Progenitor cell of endocrine pancreas (in vitro differentiated cells): ENCODE measurements around the gene CD2BP2. TPM values are rescaled to one million over a fixed set of nuclear protein-coding genes. Genes with fewer than 3 reads are reported as not detected.

Experiments used
- DNase-seq: peaks from one replicate; pipeline ENCODE4 v3.0.0; 2021; ENCODE audit warnings: low spot score; ENCODE audit not compliant: unreplicated experiment
- H3K27ac Mint-ChIP-seq: 2 replicates; pipeline ENCODE4 v1.8.0; 2021; ENCODE audit warnings: mild to moderate bottlenecking, moderate library complexity, mixed read lengths
- H3K27me3 Mint-ChIP-seq: 2 replicates; pipeline ENCODE4 v1.8.0; 2021; ENCODE audit warnings: mixed read lengths
- H3K36me3 Mint-ChIP-seq: 2 replicates; pipeline ENCODE4 v1.8.0; 2022; ENCODE audit warnings: mixed read lengths; ENCODE audit not compliant: insufficient read depth
- H3K4me1 Mint-ChIP-seq: 2 replicates; pipeline ENCODE4 v1.8.0; 2021; ENCODE audit warnings: low read depth, mixed read lengths
- H3K4me3 Mint-ChIP-seq: 2 replicates; pipeline ENCODE4 v1.8.0; 2021; ENCODE audit warnings: low read depth, mild to moderate bottlenecking, moderate library complexity, mixed read lengths
- H3K9me3 Mint-ChIP-seq: 2 replicates; pipeline ENCODE4 v1.8.0; 2021; ENCODE audit warnings: low read depth, mixed read lengths
- total RNA-seq: library from RNA; stranded (reverse); gene quantifications from 2 replicates; pipeline ENCODE4 v1.2.1, GENCODE V29; 2021
- TF ChIP-seq, protein P1 (sequence below): fragments of 200-600 bp; sonication (generic); IDR thresholded peaks from one replicate; pipeline ENCODE4 v1.5.0; 2021; ENCODE audit warnings: antibody characterized with exemption, mild to moderate bottlenecking; ENCODE audit not compliant: unreplicated experiment

CD2BP2 gene
- total RNA-seq, 1 donor from 2014 or later: 76.9 TPM

- H3K36me3 Mint-ChIP-seq: peaks cover 6% of the 10 kb centered on the region
- peak overlapping the region; percentile 85 for H3K27ac Mint-ChIP-seq
- TF ChIP-seq, protein P1, sequence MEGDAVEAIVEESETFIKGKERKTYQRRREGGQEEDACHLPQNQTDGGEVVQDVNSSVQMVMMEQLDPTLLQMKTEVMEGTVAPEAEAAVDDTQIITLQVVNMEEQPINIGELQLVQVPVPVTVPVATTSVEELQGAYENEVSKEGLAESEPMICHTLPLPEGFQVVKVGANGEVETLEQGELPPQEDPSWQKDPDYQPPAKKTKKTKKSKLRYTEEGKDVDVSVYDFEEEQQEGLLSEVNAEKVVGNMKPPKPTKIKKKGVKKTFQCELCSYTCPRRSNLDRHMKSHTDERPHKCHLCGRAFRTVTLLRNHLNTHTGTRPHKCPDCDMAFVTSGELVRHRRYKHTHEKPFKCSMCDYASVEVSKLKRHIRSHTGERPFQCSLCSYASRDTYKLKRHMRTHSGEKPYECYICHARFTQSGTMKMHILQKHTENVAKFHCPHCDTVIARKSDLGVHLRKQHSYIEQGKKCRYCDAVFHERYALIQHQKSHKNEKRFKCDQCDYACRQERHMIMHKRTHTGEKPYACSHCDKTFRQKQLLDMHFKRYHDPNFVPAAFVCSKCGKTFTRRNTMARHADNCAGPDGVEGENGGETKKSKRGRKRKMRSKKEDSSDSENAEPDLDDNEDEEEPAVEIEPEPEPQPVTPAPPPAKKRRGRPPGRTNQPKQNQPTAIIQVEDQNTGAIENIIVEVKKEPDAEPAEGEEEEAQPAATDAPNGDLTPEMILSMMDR: no peak
- H3K4me1 Mint-ChIP-seq: peaks cover 40% of the 10 kb centered on the region
- peak overlapping the region; percentile 82 for H3K4me3 Mint-ChIP-seq
- no peaks in the 10 kb centered on the region for H3K27me3 Mint-ChIP-seq
- H3K9me3 Mint-ChIP-seq: no peaks in the 10 kb centered on the region
- DNase-seq: no peak
Observed at GRCh38 chr16:30369091-30369937, 14.2 kb upstream of the CD2BP2 start.

GRCh38 chr16:30368792-30369090 is 13.6 kb upstream of the CD2BP2 start:
- H3K9me3 Mint-ChIP-seq: no peaks in the 10 kb centered on the region
- peak overlapping the region; percentile 82 for H3K4me3 Mint-ChIP-seq

DNA sequence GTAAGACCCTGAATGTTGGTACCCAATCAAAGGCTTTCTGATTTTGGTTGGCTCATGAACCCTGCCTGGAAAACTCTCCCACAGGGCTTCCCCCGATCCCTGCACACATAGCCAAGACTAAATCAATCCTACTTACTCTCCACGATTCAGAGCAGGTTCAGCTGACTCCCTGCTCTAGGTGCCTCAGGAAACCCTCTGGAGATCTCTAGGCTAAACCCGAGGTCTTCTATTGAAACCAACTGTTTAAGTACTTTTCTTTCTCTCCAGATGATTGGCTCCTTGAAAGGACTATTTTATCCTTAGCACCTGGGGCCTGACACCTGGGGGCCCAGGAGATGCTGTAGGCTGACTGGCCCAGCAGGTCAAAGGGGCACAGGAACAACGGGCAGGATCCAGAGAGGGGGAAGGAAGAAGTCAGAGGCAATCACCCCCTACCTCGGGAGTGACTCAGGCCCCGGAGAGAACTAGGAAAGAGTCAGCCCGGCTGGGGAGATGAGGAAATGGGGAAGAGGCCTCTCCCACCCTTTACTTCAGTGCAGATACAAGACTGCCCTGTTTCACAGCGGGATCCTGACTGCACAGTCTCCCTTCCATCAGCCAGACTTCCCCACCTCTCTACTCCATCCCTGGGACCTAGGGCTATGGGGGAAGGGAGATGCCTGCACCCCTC is 13.1 kb upstream of the CD2BP2 start:
- TF ChIP-seq, protein P1: no peak
- no peaks in the 10 kb centered on the region for H3K27me3 Mint-ChIP-seq
- H3K4me3 Mint-ChIP-seq: peak overlapping the region; percentile 82
- H3K27ac Mint-ChIP-seq: peak overlapping the region; percentile 87
- no peaks in the 10 kb centered on the region for H3K9me3 Mint-ChIP-seq
- H3K36me3 Mint-ChIP-seq: peaks cover 6% of the 10 kb centered on the region
- peaks cover 40% of the 10 kb centered on the region for H3K4me1 Mint-ChIP-seq
- DNase-seq: no peak

More at GRCh38 chr16:30368792-30369090, 13.6 kb upstream of the CD2BP2 start:
- Mint-ChIP-seq H3K27ac (peak overlapping the region; percentile 85), H3K36me3 (peaks cover 6% of the 10 kb centered on the region), H3K27me3 (no peaks in the 10 kb centered on the region), H3K4me1 (peaks cover 40% of the 10 kb centered on the region)
- TF ChIP-seq, protein P1: no peak
- DNase-seq: no peak

GRCh38 chr16:30367349-30368009 is 12.4 kb upstream of the CD2BP2 start:
- H3K27ac Mint-ChIP-seq: peak overlapping the region; percentile 23

GRCh38 chr16:30366511-30366910 is 11.4 kb upstream of the CD2BP2 start:
- Mint-ChIP-seq H3K4me3 (no peak overlapping the region), H3K36me3 (peaks cover 12% of the 10 kb centered on the region), H3K27me3 (no peaks in the 10 kb centered on the region), H3K4me1 (peaks cover 36% of the 10 kb centered on the region), H3K27ac (no peak overlapping the region), H3K9me3 (no peaks in the 10 kb centered on the region)
- TF ChIP-seq, protein P1: no peak
- DNase-seq: no peak

More at GRCh38 chr16:30367349-30368009, 12.4 kb upstream of the CD2BP2 start:
- H3K9me3 Mint-ChIP-seq: no peaks in the 10 kb centered on the region
- DNase-seq: no peak
- peaks cover 8% of the 10 kb centered on the region for H3K36me3 Mint-ChIP-seq
- peak overlapping the region; percentile 82 for H3K4me3 Mint-ChIP-seq
- no peaks in the 10 kb centered on the region for H3K27me3 Mint-ChIP-seq
- TF ChIP-seq, protein P1: no peak
- peaks cover 40% of the 10 kb centered on the region for H3K4me1 Mint-ChIP-seq
